Activated CD8-positive, alpha-beta memory T cell treated with anti-CD3 and anti-CD28 coated beads, Interleukin-2, amount 50 U/mL, for 1 hour (primary cell): Measurements from ENCODE around the gene SCGB2A2.

ENCODE experiments used
- DNase-seq: peaks from one replicate; pipeline ENCODE4 v3.0.0-alpha.2; 2020; ENCODE audit errors: extremely low read depth

Gene SCGB2A2

DNA sequence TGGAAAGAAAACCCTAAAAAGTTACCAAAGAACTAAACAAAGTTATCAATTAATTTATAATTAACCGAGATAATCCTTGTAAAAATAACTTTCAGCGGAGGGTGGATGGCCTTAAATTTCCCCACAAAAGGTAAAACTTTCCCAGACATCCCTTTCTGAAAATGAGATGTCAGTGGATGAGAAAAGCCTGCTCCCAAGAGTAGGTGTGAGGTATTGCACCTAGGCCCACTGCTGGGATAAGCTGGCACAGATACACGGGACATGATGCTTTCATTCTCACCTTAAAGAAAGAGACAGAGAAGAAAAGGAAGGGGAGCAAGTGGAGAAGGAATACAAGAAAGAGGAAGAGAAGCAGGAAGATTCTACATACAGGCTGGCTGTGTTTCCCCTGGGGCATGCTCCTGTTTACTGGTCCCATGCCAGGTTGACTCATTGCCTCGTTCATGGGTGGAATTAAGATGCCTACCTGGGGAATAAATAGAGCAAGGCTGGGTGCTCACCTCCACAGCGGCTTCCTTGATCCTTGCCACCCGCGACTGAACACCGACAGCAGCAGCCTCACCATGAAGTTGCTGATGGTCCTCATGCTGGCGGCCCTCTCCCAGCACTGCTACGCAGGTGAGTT, at the start of gene SCGB2A2:
TSS of gene SCGB2A2 (plus strand) at position 505 of the 625 bp plus-strand sequence. CDS start at position 564, 59 bp downstream.
- no peak for DNase-seq

DNA sequence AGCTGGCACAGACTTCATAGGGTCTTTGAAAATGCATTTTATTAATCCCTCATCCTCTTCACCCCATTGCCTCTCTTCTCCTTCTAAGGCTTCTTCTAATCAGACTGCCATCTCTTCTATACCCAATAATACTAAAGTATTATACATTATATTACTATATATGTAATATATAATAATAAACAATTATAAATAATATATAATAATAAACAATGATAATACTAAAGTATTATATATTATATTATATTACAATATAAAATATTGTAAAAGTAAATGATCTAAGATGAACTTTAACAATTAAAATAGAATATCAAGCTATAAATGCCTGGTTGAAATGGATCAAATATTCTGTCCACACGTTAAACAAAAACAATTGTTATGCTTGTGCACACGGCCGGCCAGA, 48.5 kb upstream of the SCGB2A2 start:
- no peak for DNase-seq

DNA sequence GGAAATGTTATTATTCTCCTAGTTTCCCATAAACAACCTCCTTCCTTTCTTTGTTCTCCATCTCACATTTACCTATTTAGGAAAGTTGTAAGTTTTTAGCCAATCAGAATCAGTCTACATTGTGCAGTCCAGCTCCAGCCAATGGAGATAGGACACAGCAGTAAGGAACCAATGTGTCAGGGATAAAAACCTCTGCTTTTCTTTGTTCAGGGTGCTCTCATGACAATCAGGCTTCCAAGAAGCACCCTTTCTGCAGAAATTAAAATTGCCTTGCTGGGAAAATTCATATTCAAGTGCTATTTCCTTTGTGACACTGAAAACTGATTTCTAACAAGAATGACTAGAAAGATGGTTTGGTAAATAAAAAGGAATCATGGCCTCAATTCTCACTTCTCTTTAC, 46.9 kb upstream of the SCGB2A2 start:
- no peak for DNase-seq

DNA sequence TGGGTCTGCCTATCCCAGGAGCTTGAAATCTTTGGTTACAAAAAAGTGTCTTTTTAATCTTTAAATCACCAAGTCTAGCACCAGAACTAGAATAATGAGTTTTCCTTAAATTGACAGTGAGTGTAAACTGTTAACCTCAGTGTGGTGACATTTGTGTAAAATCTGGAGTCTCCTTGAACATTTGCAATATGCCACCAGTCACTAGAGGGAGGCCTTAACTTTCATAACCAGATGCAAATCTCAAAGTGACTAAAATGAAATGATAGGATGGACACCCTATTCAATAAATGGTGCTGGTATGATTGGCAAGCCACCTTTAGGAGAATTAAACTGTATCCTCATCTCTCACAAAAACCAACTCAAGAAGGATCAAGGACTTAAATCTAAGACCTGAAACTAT, 36.2 kb upstream of the SCGB2A2 start:
- no peak for DNase-seq

DNA sequence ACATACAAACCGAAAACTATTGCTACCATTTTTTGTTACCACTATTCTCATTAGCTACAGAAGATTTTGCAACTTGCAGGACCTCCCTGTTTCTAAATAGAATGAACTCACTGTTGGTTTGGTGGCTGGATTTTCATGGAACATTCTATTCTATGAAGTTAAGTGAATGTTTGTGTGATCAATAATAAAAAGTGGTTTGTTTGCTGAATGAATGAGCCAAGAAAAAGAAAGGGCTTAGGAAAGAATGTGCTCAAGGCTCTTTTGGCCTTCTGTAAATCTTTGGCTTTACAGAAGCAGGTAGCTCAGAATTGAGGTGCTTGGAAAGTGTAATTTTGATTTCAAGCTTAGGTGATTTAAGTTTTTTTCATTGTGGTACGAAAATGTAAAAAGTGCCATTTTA, 33.8 kb upstream of the SCGB2A2 start:
- DNase-seq: no peak

DNA sequence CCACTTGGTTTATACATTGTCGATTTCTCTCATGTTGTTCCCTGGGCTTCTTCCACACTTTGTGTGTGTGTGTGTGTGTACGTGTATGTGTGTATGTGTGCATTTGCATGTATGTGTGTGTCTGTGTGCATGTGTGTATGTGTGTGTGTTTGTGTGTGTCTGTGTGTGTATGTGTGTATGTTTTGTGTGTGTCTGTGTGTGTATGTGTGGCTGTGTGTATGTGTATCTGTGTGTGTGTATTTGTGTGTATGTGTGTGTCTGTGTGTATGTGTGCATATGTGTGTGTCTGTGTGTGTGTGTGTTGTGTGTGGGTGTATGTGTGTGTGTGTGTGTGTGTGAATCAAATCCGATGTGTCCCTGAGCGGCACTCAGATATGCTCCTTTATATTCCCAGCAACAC, 32.5 kb upstream of the SCGB2A2 start:
- no peak for DNase-seq

DNA sequence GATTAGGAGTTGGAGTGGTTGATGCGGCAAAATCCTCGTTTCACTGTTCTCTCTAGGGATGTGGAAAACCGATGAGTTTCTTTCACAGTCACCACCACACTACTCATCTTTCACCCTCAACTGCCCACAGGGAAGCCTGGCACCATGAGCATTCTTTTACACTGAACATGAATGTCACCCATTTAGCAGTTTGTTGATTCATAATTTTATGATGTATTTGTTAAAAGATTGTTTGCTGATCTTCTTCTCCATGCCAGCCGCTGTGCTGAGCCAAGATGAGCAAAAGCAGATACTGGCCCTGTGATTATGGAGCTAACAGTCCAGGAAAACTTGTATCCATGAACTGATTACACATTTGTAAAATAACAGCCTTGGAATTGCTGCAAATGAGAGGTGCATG, 31.8 kb upstream of the SCGB2A2 start:
- no peak for DNase-seq

DNA sequence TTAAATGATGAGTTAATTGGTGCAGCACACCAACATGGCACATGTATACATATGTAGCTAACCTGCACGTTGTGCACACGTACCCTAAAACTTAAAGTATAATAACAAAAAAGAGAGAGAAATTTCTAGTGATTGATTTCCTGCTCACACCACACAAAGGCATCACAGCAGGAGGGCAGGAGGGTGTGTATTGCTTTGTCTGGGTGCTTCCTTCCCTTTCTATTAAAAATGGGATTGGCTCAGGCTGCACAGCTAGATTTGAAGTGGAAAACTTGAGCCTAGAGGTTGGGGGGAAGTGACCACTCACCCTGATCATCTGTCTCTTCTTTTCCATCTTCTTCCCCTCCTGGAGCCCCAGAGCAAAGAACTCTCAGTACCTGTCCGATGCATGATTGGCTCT, 28.9 kb upstream of the SCGB2A2 start:
- DNase-seq: no peak

DNA sequence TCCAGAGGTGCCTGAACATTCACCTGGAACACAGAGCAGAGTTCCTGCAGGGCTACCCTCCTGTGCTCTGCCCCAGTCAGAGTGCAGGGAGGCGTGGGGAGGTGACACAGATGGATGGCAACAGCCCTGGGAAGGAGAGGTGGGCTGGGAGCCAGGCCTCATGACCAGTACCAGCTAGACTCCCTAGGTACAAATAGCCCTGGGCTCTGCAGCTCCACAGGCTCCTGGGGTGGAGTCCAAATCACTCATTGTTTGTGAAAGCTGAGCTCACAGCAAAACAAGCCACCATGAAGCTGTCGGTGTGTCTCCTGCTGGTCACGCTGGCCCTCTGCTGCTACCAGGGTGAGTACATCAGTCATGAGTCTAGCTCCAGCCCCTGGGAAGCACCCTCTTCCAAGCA, 27.9 kb upstream of the SCGB2A2 start, which contains the start of gene SCGB1D2:
TSS of gene SCGB1D2 (plus strand) at position 219 of the 400 bp plus-strand sequence. CDS start at position 288, 69 bp downstream.
- DNase-seq: no peak

DNA sequence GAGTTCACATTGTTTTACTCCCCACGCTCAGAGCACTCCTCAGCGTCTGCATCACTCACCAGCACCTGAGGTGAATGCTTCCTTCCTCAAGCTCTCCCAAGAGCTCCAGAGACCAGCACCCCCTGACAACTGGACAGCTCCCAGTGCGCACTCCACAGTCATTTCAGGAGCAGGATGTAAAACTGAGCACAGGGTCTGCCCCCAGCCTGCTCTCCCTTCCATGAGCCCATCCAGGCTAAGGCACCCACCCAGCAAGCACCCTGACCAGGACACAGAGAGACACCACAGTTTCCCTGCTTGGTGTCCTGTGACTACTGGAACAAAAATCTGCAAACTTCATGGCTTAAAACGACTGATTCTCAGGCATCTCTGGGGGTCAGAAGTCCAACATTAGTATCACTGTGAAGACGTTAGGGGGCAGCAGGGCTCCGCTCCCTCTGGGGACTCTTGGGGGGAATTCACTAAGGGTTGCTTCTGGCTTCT, 24.6 kb upstream of the SCGB2A2 start:
- DNase-seq: no peak

DNA sequence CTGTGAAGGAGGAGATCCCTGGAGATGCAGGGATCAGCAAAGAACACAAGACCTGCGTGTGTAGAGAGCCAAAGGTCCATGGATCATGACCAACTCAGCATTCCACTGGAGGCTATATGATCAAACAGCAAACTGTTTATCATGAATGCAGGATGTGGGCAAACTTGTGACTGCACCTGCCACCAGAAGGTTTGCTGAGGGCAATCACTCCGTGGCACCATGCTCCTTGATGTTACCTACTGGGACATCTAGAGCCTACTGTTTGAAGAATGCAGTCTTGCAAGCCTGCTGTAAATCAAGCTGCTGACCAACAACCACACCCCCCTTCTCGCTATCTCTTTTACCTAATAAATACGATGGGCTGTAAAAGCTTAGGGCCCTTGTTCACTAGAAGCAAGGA, 18.3 kb upstream of the SCGB2A2 start:
- no peak for DNase-seq

DNA sequence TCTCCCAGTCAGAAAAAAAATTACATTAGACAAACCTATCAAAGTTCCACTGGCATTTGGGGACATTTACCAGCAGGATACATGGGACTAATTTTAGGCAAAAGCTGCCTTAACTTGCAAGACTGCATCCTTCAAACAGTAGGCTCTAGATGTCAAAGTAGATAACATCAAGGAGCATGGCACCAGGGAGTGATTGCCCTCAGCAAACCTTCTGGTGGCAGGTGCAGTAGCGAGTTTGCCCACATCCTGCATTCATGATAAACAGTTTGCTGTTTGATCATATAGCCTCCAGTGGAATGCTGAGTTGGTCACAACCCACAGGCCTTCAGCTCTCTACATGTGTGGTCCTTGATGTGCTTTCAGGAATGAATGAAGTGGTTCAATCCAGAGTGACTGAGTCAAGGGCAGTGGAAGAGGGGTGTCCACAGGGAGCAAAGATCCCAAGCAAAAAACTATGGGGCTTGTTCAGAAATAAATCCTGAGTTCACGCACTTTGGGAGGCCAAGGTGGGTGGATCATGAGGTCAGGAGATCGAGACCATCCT, 15.9 kb upstream of the SCGB2A2 start:
- no peak for DNase-seq

DNA sequence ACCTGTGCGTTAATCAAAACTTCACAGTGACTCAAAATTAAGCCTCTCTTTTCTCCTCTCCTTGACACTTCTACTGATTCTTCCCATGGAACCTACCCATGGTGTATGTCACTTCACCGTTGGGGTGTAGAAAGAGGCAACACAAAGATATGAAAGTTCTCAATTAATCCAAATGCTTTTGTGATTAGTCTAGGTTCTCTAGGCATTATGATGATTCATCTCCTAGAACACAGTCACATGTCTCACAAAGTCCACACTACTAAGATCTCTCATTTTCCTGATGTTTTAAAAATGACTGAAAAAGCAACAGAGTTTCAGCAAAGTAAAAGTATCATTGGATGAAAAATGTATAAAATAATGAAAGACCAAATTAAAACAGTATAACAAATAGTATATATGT, 13.7 kb upstream of the SCGB2A2 start:
- DNase-seq: no peak

DNA sequence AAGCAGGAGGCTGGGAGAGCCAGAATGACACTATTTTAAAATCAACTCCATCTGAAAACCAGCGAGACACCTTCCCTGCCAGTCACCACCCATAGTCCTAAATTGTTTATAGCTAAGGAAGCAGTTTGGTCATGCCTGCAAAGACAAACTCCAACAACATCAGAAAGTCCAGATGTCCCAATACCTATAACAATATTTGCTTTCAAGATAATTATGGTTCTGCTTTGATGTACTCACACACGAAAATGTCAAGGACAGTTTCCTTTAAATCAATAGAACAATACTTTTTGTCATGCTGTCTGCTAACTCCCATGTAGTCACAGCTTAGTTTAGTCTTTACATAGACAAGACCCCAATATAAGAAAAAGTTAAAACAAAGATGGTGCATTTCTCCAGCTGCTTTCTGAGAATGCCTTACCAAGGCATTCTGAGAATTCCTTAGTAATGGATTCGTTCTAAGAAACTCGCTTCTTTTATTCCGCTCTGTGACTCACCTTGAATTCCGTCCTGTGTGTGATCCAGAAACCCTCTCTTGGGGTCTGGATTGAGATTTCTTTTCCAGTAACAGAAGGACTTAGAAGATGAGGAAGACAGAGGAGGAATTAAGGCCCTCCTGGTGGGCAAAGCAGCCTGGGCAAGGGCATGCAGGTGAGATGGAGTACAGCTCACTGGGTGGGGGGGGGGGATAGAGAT, 9.6 kb upstream of the SCGB2A2 start:
- no peak for DNase-seq

DNA sequence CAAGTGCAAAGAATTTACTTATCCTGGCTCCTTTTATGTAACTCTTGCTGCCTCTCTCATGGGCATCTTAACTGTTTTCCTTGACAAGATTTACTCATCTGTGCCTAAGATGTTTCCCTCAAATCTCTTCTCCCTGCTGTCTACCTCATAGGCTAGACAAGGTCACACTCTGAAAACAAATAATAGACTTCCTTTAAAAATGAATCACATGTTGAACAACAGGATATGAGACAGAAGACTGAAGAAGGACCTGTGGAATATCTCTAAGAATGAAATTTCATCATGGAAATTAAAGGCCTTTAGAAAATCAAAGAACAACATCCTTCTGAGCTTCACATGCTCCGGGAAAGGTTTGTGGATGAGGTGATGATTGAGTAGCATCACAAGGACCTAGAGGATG, 6.0 kb upstream of the SCGB2A2 start:
- DNase-seq: no peak

DNA sequence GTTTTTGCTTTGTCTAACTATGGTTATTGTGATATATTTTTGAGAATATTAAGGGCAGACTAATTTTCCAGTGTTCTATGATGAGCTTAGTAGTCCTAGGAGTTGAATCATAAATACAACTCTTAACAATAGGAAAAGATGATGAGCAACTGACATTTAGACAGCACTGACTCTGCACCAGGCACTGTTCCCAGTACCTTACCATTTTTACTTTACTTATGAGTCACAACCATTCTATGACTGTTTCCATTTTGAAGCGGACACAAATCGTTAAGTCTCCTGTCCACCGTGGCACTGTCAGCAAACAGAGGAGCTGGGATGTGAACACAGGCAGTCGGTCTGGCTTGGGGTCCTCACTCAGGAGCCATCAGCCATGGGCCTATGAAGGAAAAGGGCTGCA, 3.4 kb upstream of the SCGB2A2 start:
- DNase-seq: no peak

DNA sequence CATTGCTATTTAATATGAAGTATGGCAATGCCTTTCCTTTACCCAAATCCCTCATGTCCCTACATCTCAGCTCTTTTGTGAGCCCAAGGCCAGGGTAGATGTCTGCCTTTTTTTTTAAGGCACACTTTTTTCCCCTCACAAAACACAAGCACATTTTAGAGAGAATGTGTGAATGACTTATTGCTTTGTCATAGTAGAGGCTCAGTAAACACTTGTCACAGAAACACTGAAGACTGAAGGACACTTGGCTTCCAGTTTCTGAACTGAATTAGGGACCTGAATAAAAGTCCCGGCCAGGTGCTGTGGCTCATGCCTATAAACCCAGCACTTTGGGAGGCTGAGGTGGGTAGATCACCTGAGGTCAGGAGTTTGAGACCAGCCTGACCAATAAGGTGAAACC, 2.9 kb upstream of the SCGB2A2 start:
- DNase-seq: no peak

DNA sequence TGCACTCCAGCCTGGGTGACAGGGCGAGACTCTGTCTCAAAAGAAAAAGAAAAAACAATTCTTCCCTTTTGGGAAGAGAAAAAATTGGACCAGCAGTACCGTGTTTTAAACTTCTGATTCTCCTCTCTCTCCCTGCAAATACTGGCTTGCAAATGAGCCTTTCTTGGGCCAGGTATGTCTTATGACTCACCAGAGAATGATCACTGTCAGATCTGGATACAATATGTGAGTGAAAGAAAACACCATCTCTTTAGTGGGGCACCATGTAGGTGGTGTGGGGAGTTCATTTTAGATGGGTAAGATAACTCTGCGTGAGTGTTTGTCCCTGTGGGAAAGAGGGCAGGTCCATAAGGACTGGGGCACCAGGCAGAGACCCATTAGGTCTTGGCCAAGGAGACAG, 2.4 kb upstream of the SCGB2A2 start:
- no peak for DNase-seq

DNA sequence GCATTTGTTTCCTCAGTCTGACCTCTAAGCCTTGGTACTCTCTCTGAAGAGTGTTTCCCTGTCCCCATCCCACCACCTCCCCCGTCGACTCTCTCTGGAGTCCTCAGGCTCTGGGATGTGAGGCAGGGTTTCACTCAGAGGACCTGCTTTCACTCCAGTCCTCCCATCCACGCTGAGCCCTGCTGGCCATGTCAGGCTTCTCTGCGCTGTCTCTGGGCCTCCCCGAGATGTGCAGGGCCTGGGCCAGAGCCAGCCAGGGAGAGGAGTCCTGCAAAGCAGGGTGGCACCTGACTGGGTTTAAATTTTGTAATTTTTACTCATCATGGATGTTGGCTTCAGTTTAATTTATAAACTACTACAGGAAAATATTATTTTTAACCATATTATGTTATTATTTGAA, 3.3 kb downstream of the SCGB2A2 start:
- no peak for DNase-seq

DNA sequence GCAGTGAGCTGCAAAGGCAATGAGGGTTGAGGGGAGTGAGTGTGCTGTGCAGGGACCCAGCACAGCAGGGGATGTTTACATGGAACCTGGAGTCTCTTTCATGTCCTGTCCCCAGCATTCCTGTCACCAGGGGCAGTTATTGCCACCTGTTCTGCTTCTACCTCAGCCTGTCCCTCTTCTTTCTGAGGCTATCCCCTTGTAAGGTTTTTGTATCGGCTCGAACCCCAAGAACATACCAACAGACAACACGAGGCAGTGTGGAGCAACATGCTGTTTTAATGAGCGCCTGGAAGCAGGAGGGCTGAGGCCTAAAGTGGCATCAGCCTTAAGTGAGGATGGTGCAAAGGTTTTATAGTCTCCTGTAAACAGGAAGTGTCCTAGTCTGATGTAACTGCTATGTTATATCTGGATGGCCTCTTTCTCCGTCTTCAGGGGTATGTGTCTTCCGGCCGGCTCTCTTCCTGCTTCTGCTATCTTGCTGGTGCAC, 3.9 kb downstream of the SCGB2A2 start:
- DNase-seq: no peak

DNA sequence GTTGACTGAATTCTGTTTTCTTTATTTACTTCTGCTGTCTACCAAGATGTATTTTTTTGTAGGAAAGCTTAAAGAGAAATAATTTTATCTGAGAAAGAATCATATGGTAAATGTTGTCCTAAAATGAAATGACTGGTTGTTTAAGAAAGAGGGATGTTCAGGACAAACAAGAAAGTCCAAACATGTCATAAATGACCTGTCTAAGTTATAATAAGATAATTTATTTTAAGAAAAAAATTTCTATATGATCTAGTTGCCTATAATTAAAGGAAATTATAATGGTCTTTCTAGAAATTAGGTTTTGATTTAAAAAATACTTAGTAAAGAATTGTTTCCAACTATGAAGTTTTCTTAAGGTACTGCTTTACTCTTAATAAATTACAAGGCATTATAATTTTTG, 10.5 kb downstream of the SCGB2A2 start:
- no peak for DNase-seq

DNA sequence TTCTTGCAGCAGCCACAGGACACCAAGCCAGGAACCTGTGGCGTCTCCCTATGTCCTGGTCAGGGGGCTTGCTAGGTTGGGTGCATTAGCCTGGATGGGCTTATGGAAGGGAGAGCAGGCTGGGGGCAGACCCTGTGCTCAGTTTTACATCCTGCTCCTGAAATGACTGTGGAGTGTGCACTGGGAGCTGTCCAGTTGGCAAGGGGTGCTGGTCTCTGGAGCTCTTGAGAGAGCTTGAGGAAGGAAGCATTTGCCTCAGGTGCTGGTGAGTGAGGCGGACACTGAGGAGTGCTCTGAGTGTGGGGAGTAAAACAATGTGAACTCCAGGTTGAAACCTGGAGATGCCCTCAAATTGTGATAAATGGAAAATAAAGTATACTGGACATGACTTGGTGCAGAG, 25.5 kb downstream of the SCGB2A2 start:
- no peak for DNase-seq

DNA sequence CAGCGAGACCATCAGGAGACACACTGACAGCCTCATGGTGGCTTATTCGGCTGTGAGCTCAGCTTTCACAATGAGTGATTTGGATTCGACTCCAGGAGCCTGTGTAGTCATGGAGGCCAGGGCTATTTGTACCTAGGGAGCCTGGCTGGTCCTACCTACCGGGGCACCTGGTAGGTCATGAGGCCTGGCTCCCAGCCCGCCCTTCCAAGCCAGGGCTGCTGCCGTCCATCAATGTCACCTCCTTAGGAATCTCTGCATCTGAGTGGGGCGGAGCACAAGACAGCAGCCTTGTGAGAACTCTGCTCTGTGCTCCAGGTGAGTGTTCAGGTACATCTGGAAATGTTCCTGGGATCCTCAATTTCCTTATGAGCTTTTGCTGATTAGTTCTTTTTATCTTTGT, 29.0 kb downstream of the SCGB2A2 start, which contains the start of gene SCGB1D4:
TSS of gene SCGB1D4 (minus strand) at position 101 of the 400 bp plus-strand sequence. CDS start at position 36, 65 bp downstream.
- DNase-seq: no peak
